GM21381 (cell line): ENCODE data around the gene VGF.

Source experiments
- ATAC-seq: cut with Tn5 transposase; IDR thresholded peaks from one replicate; pipeline ENCODE4 v1.9.1; 2021; ENCODE audit warnings: mild to moderate bottlenecking, moderate library complexity; ENCODE audit not compliant: unreplicated experiment

Gene VGF

GRCh38 chr7:101166909-101167644 is 1.7 kb upstream of the VGF start:
- no peak for ATAC-seq

- no peak for ATAC-seq
Measured at GRCh38 chr7:101166648-101166908, 1.2 kb upstream of the VGF start.

- ATAC-seq, result no peak
Measured at GRCh38 chr7:101165958-101166647, 734 bp upstream of the VGF start.

GRCh38 chr7:101164071-101164840 is 1.1 kb downstream of the VGF start:
- no peak for ATAC-seq

- ATAC-seq, result no peak
Measured at GRCh38 chr7:101163279-101164070, 1.9 kb downstream of the VGF start.

GRCh38 chr7:101162551-101163278 is 2.7 kb downstream of the VGF start:
- ATAC-seq, result no peak

GRCh38 chr7:101161692-101162471 is 3.5 kb downstream of the VGF start:
- ATAC-seq, result no peak

DNA sequence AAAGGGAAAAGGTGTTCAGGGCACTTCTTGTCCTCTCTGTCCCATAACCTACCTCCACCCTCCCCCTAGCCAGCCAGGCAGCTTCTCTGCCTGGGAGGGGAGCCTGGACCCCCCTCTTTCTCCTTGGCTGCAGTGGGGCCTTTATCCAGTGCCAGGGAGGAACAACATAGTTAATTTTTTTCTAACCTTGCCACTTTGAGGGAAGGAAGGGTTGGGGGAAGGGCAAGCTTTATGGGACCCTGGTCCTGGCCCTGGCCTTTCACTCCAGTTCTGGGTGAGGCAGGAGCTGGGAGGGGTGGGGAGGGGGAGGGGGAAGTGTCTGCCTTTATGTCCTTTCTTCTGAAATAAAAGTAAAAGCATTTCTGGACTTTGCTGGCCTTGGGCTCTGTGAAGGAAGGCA is 4.5 kb downstream of the VGF start:
- ATAC-seq, result no peak

DNA sequence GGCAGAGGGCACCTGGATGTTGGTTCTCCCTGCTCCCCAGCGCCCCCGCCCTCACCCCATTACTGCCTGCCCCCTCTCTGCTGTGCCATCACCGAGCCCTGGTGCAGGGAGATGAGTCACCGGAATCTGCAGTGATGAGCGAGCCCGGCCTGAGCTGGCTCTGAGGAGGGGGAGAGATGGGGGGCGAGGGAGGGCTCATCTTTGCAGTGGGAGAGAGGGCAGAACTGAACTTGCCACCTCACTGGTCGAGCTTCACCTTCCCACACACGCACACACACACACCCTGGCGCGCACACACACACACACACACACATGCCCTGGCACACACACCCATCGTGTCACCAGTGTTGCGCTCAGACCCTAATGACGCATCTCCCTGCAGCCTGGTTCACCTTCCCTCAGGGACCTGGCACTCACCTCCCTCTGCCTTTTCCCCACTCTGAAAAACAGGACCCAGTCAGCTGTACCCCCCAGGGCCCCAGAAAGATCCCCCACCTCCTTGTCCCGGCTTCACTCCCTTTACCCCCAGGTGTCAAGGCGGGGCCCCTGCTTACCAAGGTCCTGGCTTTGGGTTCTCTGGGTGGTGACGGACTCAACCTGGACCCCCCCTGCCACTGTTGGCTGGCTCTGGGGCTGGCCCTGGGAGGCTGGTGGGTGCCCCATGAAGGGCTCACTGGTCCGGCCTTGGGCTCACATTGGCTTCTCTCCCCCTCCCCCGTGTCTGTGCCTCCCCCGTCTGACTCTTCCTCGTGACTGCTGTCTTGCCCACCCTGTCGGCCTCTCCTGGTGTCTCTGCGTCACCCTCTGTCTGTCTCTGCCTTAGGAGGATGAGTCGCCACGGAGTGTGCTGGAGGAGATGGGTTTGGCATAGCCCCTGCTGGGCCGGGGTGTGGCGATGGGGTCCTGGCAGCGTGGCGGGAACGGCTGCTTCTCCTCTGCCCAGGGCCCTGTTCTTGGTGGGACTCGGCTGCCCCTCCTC is 5.4 kb downstream of the VGF start:
- no peak for ATAC-seq

DNA sequence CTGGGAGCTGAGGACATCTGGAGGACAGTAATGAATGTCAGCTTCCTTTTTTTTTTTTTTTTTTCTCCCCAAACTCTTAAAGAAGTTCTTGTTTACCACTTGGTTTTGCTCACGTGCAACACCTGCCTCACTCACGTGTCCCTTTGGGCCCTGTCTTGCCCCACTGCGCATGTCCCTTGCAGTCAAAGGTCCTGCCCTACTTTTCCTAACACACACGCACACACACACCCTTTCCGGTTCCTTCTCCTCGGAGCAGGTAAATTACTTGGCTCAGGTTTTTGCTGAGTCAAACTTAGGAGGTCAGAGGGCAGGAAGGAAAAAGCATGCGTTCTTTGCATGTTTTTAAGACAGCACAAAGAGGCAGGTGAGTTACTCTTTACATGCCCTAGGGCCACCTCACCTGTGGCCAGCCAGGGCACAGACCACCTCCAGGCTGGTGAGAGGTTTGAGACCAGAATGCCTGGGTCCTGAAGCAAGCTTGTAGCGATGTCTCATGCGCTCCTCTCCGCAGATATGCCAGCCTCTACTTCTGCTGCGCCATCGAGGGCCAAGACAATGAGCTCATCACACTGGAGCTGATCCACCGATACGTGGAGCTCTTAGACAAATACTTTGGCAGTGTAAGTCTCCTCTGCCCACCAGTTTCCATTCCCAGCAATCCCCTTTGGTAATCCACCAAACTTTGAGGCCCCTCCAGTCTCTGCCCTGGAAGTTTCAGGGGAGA is 8.3 kb downstream of the VGF start:
- no peak for ATAC-seq

DNA sequence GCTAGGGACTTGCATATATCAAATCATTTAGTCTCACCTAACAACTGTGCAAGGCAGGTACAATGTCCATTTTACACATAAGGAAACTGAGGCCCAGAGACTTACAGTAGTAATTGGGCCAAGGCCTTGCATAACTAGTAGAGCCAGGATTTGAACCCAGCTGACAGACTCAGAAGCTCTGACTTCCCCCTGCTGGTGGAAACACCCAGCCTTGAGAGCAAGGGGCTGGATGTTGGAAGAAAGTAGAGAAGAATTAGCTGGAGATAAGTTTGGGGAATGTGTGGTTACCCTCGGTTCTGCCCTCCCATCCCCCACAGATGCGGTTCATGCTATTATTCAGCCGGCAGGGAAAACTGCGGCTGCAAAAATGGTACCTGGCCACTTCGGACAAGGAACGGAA is 9.1 kb downstream of the VGF start:
- ATAC-seq, result no peak

- ATAC-seq, result no peak
Measured at GRCh38 chr7:101155303-101155702, 10.1 kb downstream of the VGF start.

- ATAC-seq, result no peak
Measured at GRCh38 chr7:101154693-101155102, 10.7 kb downstream of the VGF start.

DNA sequence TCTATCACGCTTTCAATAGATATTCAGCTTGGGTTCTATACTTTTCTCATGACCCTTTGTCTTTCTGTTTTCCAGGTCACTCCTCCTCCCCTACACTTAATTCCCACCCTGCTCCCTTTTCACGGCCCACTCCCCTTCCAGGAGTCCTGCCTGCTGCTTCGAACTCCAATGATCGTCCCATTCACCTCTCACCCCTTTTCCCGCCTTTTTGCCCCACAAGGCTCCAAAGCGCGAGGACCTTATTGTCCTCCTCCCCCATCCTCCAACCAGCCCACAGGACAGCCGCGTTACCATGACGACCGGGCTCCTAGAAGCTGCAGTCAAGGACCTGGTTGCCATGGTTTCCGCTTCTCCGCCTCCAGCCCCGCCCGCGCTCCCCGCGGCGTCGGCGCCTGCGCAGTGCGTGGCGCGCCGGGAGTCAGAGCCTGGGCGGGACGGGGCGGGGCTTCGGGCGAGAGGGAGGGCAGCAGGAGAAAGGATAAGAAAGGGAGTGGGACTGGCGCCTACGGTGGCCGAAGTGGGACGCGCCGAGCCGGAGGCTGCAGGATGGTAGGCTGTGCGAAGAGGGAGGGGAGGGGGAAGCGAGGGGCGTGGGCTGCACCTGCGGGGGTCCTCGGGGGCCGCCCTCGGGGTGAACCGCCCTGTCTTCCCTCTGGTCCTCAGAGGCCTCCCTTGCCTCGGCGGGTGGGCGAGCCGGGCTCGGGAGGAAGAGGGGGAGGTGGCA is 11.2 kb downstream of the VGF start, which contains the start of gene AP1S1:
Gene AP1S1 (plus strand): TSS at position 508 of the 724 bp plus-strand sequence. CDS start 39 bp downstream, at position 547.
- peak; percentile 79 for ATAC-seq

GRCh38 chr7:101151908-101152651 is 13.3 kb downstream of the VGF start:
- no peak for ATAC-seq

- no peak for ATAC-seq
Measured at GRCh38 chr7:101140746-101141382, 24.5 kb downstream of the VGF start.
